ENCODE data around the gene EVC. TPM values are rescaled to one million over a fixed set of nuclear protein-coding genes. Genes with fewer than 3 reads are reported as not detected.

EVC gene
- total and polyA plus RNA-seq, 2 of the 8 experiments (the other 6 are each of a cell fraction or from before 2014, with no cell fraction given) = 2.6 to 9.8 TPM

DNA sequence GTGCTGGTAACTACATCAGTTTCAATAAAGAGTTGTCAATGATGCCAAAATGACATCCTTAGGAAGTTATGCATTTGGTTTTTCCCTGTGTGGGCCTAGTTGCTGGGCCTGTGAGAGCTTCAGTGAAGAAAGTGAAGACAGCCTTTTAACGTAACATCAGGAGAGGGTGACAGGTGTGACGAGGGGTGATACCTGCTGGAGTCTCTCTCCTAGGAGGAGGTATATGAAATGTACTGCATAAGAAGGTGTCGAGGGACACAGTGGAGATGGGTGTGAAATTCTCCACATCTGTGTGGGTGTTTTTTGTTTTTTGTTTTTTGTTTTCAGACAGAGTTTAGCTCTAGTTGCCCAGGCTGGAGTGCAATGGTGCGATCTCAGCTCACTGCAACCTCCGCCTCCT, 49.2 kb downstream of the EVC start (continued):
- TF ChIP-seq SAP30 (IDR thresholded peaks at IDR 0.05; ENCODE audit: insufficient read depth, insufficient replicate concordance, low read length) (no peak), TEAD4 (IDR thresholded peaks at IDR 0.05; ENCODE audit: low read depth, low read length) (no peak)

Measured in H1 (cell line).